Spleen (tissue), 7 donors: ENCODE results near the gene CPNE7.

ENCODE experiments used
- POLR2A ChIP-seq, 3 donors: fragments of 450-650 bp; IDR thresholded peaks; one replicate each; pipeline ENCODE4 v1.5.1; 2017; ENCODE audit warnings: antibody characterized with exemption in 3 of 3, mild to moderate bottlenecking in 1 of 3
- POLR2AphosphoS5 ChIP-seq, 3 donors: sonication (generic); formaldehyde crosslinking; IDR thresholded peaks; one replicate each; pipeline ENCODE4 v1.5.1; 2017; ENCODE audit warnings: antibody characterized with exemption in 3 of 3
- TF ChIP-seq, protein P1 (sequence below), 11 experiments: fragments of 200-600 bp in 7 of 11; fragments of 450-650 bp in 4 of 11; sonication (generic) in 4 of 11; IDR thresholded peaks in 8 of 11; conservative IDR thresholded peaks in 3 of 11; 1 replicate in 7 of 11; 2 replicates in 4 of 11; pipeline versions ENCODE4 v1.4.0 to v1.8.0; 2016 to 2021; ENCODE audit warnings: antibody characterized with exemption in 11 of 11, inconsistent platforms in 4 of 11, mild to moderate bottlenecking in 1 of 11
- donor health status: DM: no; HTN: no; CAD: no; lungs with moderate emphysema.
- donor health status: DM: no; HTN: no; CAD: no.
- donor health status: DM: no; HTN: no; CAD: no.

DNA sequence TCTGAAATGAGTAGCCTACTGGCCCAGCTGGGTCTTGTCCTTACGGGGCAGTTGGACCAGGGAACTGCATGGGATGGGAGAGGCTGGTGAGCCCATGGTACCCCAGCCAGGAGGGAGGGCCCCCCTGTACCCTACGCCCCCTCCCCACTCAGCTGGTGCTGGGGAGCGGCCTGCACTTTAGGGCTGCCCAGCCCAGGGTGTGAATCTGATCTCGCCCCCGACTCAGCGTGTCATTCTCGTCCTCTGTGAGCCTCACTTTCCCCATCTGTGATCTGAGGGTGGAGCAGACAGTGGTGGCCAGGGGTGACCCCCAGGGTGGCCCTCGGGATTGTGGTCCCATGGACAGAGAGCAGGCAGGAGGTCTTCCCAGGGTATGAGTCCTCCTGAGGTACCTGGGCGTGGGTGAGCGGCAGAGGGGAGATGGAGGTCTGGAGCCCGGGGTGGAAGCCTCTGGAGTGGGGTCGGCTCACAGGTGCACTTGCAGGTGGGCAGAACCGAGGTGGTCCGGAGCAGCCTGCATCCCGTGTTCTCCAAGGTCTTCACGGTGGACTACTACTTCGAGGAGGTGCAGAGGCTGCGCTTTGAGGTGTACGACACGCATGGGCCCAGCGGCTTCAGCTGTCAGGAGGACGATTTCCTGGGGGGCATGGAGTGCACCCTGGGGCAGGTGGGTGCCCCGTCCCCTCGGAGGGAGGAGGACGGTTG, 1.6 kb downstream of the CPNE7 start:
- TF ChIP-seq, protein P1, sequence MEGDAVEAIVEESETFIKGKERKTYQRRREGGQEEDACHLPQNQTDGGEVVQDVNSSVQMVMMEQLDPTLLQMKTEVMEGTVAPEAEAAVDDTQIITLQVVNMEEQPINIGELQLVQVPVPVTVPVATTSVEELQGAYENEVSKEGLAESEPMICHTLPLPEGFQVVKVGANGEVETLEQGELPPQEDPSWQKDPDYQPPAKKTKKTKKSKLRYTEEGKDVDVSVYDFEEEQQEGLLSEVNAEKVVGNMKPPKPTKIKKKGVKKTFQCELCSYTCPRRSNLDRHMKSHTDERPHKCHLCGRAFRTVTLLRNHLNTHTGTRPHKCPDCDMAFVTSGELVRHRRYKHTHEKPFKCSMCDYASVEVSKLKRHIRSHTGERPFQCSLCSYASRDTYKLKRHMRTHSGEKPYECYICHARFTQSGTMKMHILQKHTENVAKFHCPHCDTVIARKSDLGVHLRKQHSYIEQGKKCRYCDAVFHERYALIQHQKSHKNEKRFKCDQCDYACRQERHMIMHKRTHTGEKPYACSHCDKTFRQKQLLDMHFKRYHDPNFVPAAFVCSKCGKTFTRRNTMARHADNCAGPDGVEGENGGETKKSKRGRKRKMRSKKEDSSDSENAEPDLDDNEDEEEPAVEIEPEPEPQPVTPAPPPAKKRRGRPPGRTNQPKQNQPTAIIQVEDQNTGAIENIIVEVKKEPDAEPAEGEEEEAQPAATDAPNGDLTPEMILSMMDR (IDR thresholded peaks at IDR 0.05 in 8 of 11, conservative IDR thresholded peaks at IDR 0.05 in 3 of 11), result no peak
- no peak for TF ChIP-seq POLR2A (IDR thresholded peaks at IDR 0.05)
- no peak for TF ChIP-seq POLR2AphosphoS5 (IDR thresholded peaks at IDR 0.05)
